ENCODE data around the gene KCNJ12. TPM values are rescaled to one million over a fixed set of nuclear protein-coding genes. Genes with fewer than 3 reads are reported as not detected.
"Not testable (repeated sequence)": the region's sequence is repeated elsewhere in the genome, so short reads cannot be mapped to it uniquely, and the experiment has no call there.

Gene KCNJ12
- total RNA-seq, 1 donor: 14.5 TPM

DNA sequence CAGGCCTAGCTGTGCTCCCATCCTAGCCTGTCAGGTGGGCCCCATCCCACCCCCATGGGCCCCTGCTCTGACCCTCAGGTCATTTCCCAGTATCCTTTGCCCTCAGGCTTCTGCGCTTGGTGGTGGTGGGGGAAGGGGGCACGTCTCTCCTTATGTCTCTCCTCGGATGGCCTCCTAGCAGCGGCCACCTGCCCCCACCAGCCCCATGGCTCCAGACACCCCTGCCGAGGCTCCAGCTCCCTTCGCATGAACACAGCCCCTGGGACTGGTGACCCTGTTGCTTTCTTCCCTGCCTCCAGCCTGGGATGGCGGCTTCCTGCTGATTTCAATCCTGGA is 27.3 kb upstream of the KCNJ12 start:
- DNase-seq (ENCODE audit: low read depth in 2 of 3, low spot score in 2 of 3): not testable (repeated sequence)

DNA sequence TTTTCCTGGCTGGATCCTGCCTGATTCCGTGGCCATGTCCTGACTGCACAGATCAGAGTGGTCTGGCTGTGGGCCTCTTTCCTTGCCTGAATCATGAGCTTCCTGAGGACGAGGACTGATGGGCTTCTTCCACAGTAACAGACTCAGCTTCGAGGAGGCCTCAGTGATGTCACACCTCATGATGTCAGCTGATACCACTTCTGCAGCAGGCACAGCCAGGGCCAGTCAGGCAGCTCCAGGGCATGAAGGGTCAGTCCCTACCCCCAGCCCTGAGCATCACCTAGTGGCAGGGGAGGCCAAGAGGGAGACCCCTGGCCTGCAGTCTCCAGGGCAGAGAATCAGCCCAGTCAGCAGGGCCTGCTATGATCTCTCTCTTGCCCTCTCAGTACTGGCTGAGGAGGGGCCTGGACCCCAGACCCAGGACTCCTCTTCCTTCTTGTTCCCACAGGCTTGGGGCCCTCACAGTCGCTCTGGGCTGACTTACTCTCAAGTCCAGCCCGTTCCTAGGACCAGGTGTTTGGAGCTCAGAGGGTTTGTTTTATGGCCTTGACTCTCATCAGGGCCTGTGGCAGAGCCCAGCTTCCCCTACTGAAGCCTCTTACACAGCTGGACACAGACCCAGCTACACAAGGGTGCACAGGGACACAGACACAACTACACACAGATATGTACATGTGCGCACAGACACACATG is 26.7 kb upstream of the KCNJ12 start:
- DNase-seq (ENCODE audit: low read depth in 2 of 3, low spot score in 2 of 3): not testable (repeated sequence)

GRCh38 chr17:21350495-21350894 is 25.7 kb upstream of the KCNJ12 start:
- not testable (repeated sequence) for DNase-seq (ENCODE audit: low read depth in 2 of 3, low spot score in 2 of 3)

- no peak for DNase-seq (ENCODE audit: low read depth in 2 of 3, low spot score in 2 of 3)
Observed at GRCh38 chr17:21351366-21352065, 24.6 kb upstream of the KCNJ12 start.

DNA sequence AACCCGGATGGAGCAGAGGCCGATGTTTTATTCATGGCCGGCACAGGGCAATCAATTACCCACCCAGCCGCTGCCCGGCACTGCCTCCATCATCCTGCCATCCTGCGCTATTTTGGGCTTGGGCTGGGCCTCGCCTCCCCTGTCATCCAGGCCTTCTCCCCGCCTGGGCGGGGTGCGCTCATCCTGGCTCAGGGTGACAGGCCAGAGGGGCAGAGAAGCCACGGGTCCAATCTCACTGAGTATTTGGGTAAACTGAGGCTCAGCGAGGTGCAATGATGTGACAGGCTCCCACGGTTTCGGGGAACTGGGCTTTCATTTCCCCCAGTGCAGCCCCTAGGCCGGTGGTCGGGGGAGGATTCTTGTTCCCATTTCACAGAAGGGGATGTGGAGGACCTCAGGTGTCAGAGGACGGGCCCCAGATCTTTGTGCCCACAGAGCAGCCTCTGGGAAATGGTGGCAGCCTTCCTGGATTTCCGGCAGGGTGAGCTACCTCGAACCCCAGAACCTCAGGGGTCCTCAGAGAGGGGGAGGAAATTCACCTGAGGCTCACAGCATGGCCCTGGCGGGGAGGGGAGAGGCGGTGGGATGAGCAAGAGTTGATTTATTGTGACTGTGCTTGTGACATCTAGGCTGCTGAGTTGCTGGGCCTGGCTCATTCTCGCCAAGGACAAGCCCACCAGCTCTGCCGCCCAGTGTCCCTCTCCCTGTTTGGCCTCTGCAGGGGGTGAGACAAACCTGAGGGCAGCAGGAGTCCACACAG is 23.8 kb upstream of the KCNJ12 start:
- no peak for DNase-seq (ENCODE audit: low read depth in 2 of 3, low spot score in 2 of 3)

DNA sequence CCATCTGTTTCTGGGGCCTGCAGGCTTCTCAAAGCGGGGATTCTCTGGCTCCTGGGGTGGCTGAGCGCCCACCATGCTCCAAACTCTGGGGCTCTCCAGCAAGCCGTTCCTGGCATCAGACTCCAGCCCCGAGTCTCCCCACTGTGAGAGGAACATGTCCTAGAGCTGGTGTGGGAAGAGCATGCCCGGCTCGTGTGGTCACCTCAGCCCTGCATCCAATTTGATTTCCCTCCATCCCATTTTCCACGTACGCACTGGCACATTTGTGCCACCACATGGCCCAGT is 23.2 kb upstream of the KCNJ12 start:
- no peak for DNase-seq (ENCODE audit: low read depth in 2 of 3, low spot score in 2 of 3)

GRCh38 chr17:21353326-21354010 is 22.7 kb upstream of the KCNJ12 start:
- peak in 2 of 3 donors; percentile 70 to 86 for DNase-seq (ENCODE audit: low read depth in 2 of 3, low spot score in 2 of 3)

DNA sequence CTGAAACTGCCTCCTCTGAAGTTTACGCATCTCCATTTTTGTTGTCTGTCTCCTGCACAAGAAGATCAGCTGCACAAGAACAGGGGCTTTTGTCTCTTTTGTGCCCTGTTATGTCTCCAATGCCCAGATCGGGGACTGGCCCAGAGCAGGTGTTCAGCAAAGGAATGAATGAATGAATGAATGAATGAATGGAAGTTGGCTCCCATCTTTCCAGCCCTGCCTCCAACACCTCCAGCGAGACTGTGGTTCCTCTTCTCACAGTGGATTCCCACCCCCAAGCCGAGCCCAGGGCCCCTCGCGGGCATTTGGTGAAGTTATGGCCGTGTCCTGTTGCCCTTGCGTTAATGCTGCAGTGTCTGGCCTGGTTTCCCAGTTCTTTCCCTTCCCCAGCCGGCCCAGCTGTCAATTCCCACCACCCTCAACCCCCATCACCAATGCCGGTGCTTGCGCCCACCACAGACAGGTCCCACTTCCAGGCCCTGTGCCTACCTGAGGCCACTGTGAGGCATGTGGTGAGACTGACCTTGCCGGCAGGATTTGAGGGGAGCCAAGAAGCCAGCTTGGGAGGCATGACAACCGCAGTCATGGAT is 21.3 kb upstream of the KCNJ12 start:
- DNase-seq (ENCODE audit: low read depth in 2 of 3, low spot score in 2 of 3): no peak

DNA sequence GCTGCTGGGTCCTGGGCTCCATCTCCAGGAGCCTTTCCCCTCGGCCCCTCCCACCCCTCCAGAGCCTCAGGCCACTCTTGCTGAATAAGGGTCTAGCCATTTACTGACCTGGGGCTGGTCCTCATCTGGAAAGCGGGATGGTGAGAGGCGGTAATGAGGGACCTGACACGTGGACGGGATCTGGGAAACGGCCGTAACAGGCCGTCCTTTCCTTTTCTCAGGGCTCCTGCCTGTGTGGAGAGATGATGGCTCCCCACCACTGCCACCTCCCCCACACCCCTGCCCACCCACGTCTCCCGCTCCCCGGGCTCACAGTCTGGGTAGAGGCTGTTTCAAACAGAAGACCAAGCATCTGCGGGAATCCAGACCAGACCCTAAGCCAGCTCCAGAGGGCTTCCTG is 20.6 kb upstream of the KCNJ12 start:
- no peak for DNase-seq (ENCODE audit: low read depth in 2 of 3, low spot score in 2 of 3)

DNA sequence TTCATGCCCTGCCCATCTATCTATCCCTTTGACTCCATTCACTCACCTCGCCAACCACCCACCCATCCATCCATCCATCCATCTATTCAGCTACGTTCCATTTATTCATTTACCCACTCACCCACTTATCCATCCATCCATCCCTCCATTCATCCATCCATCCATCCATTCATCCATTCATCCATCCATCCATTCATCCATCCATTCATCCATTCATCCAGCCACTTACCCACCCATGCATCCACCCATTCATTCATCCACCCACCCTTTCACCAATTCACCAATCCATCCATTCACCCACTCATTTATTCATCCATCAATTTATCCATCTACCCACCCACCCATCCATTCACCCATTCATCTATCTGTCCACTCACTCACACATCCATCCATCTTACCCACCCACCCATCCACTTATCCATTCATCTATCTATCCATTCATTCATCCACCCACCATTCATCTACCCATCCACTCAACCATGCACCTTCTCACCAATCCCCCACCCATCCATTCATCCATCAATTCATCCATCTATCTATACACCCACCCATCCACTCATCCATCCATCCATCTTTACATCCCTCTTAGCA is 19.5 kb upstream of the KCNJ12 start:
- DNase-seq (ENCODE audit: low read depth in 2 of 3, low spot score in 2 of 3): no peak

DNA sequence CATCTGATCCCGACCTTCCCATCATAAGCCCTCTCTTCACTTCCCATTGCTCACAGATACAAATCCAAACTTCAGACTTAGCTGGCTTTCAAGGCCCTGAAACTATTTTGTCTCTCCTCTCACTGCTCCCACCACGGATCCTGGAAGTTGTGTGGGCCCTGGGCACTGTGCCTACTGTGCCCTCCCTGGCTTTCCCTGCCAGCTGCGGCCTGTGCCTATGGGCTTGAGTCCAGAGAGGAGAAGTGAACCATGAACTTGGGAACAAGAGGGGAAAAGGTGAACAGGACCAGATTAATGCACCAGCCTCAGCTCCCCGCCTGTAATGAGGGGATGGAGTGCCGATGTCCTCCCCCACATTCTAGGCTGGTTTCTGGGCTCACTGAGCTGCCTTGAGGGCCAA is 18.9 kb upstream of the KCNJ12 start:
- no peak for DNase-seq (ENCODE audit: low read depth in 2 of 3, low spot score in 2 of 3)

DNA sequence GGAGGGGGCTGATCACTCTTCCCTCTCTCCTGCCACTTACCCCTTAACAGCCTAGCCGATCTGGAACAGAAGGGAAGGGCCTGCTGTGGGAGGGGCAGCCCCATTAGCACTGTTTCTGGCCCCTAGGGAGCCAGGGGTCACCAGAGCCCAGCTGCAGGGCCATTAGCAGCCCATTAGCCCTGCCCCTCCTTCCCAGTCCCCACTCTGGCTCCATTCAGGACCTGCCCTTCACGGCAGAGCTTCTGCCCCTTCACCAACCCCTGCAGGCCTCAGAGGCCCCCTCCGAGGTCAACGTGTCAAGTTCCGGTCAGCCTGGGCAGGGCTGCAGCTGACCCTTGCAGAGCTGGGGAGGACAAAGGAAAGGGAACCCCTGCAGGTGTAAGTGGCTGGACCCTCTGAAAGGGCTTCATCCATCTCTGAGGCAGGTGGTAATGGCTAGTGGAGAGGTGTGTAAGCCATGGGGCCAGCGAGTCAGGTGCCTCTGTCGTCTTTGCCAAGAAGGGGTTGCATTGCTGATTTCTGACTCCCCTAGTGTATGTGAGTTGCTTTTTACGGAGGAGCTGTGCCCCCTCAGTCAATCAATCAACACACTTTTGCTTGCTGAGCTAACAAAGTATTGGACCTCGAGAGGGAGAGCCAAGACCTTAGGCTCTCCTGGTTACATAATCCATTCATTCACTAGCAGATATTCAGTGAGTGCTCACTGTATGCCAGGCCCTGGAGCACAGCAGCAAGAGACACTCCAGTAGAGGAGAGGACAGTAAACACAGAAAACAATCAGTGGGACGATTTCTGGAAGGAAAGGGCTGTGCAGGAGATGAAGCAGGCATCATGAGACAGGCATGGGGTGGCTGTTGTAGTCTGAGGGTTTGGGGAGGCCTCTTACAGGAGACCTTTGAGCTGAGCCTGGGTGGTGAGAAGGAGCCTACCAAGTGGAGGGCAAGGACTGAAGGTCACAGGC is 18.2 kb upstream of the KCNJ12 start:
- DNase-seq (ENCODE audit: low read depth in 2 of 3, low spot score in 2 of 3): no peak

DNA sequence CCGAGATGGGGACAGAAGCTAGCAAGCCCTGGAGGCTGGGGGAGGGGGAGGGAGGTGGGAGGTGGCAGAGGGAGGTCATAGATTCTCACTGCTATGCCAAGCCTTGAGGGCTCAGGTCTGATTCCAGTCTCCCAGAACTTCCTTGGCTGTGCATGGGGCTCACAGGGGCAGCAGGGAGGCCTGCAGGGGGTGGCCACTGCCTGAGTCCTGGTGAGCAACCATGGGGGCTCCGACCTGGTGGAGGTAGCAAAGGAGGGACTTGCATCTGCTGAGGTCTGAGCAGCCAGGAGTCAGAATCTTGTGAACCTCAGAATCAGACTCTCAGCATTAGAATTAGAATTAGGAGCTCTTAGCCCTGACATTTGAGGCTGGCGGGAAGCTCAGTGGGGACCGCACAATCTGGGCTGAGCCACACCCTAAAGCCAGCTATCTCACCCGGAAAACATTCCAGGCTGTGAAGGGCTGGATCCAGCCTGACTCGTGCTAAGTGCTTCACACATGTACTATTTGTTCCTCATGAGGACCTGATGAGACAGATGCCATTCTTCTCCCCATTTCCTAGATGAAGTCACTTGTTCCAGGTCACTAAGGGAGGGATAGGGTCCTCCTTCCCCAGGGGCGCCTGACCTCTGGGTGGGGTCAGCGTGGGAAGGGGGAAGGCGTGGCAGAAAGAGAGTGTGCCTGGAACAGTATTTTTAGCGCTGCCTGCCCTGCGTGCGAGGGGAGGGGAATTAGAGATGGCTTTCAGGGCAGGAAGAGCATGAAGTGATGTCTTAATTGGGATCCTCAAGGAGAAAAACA is 17.3 kb upstream of the KCNJ12 start:
- no peak for DNase-seq (ENCODE audit: low read depth in 2 of 3, low spot score in 2 of 3)

DNA sequence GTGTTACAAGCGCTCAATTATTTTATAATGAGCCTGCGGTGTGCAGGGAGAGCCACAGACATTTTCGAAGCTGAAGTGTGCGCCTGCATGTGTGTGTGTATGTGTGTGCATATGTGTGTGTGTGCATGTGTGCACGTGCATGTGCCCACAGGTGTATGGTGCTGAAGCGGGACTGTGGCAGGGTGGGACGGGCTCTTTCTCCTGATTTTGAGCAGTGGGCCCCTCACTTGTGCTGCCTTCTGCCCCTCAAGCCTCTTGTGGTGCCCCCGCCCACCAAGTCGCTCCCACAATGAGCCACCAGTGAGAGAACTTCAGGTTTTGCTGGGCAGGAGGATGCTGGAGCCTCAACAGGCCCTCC is 16.7 kb upstream of the KCNJ12 start:
- no peak for DNase-seq (ENCODE audit: low read depth in 2 of 3, low spot score in 2 of 3)

GRCh38 chr17:21360048-21360447 is 16.1 kb upstream of the KCNJ12 start:
- DNase-seq (ENCODE audit: low read depth in 2 of 3, low spot score in 2 of 3): no peak

DNA sequence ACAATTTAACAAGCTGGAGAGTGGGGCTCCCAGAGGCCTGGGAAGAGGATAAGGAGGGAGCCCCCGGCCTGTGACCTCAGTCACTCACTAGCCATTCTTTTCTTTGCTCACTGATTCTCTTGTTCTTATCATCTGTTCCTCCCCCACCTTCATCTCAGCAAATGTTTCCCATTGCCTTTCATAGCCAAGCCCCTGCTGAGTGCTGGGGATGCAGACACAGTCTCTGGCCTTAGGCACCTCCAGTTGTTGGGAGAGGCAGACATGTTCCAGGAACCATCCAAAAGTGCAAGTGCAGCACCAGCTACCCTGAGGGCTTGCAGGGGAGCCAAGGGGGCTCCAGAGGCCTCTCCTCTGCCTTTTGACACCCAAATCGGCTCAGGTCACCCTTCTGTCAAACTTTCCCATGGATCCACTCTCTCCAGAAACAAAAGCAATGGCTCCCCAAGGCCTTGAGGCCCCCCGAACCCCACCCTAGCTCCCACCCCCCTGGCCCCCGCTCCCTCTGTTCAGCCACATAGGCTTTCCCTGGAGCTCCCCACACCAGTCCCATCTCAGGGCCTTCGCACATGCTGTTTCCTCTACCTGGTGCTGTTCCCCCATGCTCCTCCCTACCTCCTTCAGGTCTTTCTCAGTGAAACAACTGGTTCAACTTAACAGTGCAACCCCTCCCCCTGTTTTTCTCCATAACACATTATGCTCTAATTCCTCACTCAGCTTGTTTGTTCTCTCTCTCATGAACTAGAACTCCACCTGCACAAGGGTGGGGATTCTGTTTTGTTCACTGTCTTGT is 14.9 kb upstream of the KCNJ12 start:
- DNase-seq (ENCODE audit: low read depth in 2 of 3, low spot score in 2 of 3): no peak

GRCh38 chr17:21362331-21362931 is 13.7 kb upstream of the KCNJ12 start:
- DNase-seq (ENCODE audit: low read depth in 2 of 3, low spot score in 2 of 3): no peak

All from hematopoietic multipotent progenitor cell (in vitro differentiated cells).